Activated CD4-positive, alpha-beta T cell treated with anti-CD3 and anti-CD28 coated beads for 36 hours (primary cell): Measurements from ENCODE around the gene PDIA2. TPM values are rescaled to one million over a fixed set of nuclear protein-coding genes. Genes with fewer than 3 reads are reported as not detected.

ENCODE experiments used
- ATAC-seq: fragments of 200-7000 bp; cut with Tn5 transposase; one replicate; pipeline ENCODE4 v1.10.0; 2021; ENCODE audit warnings: mild to moderate bottlenecking, moderate library complexity
- CTCF ChIA-PET: fragments of 350-600 bp; sonication (Branson Sonifier 250); formaldehyde crosslinking; loops from one replicate; lab custom pipeline; 2021; ENCODE audit warnings: antibody characterized with exemption; lab: Charles Lee
- POLR2A ChIA-PET: fragments of 350-600 bp; sonication (Branson Sonifier 250); formaldehyde crosslinking; loops from one replicate; lab custom pipeline; 2021; ENCODE audit warnings: antibody characterized with exemption, inconsistent platforms; lab: Charles Lee
- DNase-seq: peaks from one replicate; pipeline ENCODE4 v3.0.0-alpha.2; 2020
- H3K27ac Mint-ChIP-seq: one replicate; pipeline ENCODE4 v1.8.0; 2021; ENCODE audit warnings: mixed read lengths
- H3K27me3 Mint-ChIP-seq: one replicate; pipeline ENCODE4 v1.8.0; 2021; ENCODE audit warnings: mixed read lengths
- H3K36me3 Mint-ChIP-seq: one replicate; pipeline ENCODE4 v1.8.0; 2021; ENCODE audit warnings: low read depth, mixed read lengths
- H3K4me1 Mint-ChIP-seq: one replicate; pipeline ENCODE4 v1.8.0; 2021; ENCODE audit warnings: mixed read lengths
- H3K4me3 Mint-ChIP-seq: one replicate; pipeline ENCODE4 v1.8.0; 2021; ENCODE audit warnings: mild to moderate bottlenecking, moderate library complexity, mixed read lengths
- H3K9me3 Mint-ChIP-seq: one replicate; pipeline ENCODE4 v1.8.0; 2021; ENCODE audit warnings: low read depth, mixed read lengths
- intact Hi-C, 2 experiments: fragments of 100-400 bp; cut with DNase I in 1 of 2; cut with micrococcal nuclease in 1 of 2; formaldehyde crosslinking; loops; one replicate each; pipeline versions ENCODE4 v1.14.2 to v1.15.1; 2022 to 2024; cut with DNase I, micrococcal nuclease
- total RNA-seq, 2 experiments: library from RNA; stranded (reverse); gene quantifications; one replicate each; pipeline ENCODE4 v1.2.3, GENCODE V29; 2021

The PDIA2 gene
- total RNA-seq, 2 experiments from 2014 or later: not detected

DNA sequence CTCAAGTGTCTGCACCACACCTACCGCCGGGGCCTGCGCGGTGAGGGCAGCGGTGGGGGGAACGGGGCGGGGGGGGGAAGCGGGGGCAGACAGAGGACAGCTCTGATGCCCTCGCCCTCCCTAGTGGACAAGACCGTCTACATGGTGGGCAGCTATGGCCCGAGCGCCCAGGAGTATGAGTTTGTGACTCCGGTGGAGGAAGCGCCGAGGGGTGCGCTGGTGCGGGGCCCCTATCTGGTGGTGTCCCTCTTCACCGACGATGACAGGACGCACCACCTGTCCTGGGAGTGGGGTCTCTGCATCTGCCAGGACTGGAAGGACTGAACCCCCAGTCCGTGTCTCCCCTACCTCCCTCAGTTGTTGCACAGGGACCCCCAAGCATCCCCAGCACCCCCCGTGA, 473 bp upstream of the PDIA2 start:
- ATAC-seq (no peak), DNase-seq (no peak)
- peaks cover 14% of the 10 kb centered on the region for H3K27me3 Mint-ChIP-seq
- H3K27ac Mint-ChIP-seq: no peak overlapping the region
- H3K4me3 Mint-ChIP-seq: no peak overlapping the region
- peaks cover 3% of the 10 kb centered on the region for H3K4me1 Mint-ChIP-seq
- ChIA-PET POLR2A (interaction anchor here (0.6 kb wide), 1 partner anchor 313 kb away, joined by 3 read pairs; no protein-coding TSS in a partner anchor), CTCF (no interaction called here)
- peaks cover 9% of the 10 kb centered on the region for H3K36me3 Mint-ChIP-seq
- H3K9me3 Mint-ChIP-seq: no peaks in the 10 kb centered on the region
- intact Hi-C loops: no loop called here

GRCh38 chr16:284204-285120, 1.5 kb downstream of the PDIA2 start:
- Mint-ChIP-seq H3K9me3 (no peaks in the 10 kb centered on the region), H3K27me3 (peaks cover 9% of the 10 kb centered on the region), H3K36me3 (peaks cover 12% of the 10 kb centered on the region), H3K4me1 (no peaks in the 10 kb centered on the region), H3K27ac (no peak overlapping the region), H3K4me3 (no peak overlapping the region)
- intact Hi-C loops: no loop called here
- POLR2A ChIA-PET: no interaction called here
- CTCF ChIA-PET: no interaction called here
- no peak for DNase-seq
- ATAC-seq: no peak

DNA sequence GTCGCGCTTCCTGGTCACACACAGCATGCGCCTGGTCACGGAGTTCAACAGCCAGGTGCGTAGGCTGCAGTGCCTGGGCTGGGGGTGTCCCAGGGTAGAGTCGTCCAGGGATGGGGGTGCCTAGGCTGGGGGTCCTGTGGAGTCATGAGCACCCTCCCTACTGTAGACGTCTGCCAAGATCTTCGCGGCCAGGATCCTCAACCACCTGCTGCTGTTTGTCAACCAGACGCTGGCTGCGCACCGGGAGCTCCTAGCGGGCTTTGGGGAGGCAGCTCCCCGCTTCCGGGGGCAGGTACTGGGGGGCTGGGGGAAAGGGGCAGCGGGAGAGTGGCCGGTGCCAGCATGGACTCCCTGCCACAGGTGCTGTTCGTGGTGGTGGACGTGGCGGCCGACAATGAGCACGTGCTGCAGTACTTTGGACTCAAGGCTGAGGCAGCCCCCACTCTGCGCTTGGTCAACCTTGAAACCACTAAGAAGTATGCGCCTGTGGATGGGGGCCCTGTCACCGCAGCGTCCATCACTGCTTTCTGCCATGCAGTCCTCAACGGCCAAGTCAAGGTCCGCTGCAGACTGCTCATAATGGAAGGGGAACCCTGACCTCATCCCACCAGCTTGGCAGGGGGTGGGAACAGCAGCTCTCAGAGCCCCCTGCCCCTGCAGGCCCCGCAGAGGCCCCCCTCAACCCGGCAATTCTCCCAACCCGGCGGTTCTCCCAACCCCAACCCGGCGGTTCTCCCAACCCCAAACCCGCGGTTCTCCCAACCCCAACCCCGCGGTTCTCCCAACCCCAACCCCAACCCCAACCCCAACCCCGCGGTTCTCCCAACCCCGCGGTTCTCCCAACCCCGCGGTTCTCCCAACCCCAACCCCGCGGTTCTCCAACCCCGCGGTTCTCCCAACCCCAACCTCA, 2.4 kb downstream of the PDIA2 start:
- Mint-ChIP-seq H3K36me3 (peaks cover 16% of the 10 kb centered on the region), H3K27me3 (peaks cover 7% of the 10 kb centered on the region), H3K9me3 (no peaks in the 10 kb centered on the region), H3K4me3 (no peak overlapping the region), H3K27ac (no peak overlapping the region), H3K4me1 (no peaks in the 10 kb centered on the region)
- POLR2A ChIA-PET: no interaction called here
- CTCF ChIA-PET: no interaction called here
- DNase-seq (no peak), ATAC-seq (no peak)
- intact Hi-C loops: no loop called here

DNA sequence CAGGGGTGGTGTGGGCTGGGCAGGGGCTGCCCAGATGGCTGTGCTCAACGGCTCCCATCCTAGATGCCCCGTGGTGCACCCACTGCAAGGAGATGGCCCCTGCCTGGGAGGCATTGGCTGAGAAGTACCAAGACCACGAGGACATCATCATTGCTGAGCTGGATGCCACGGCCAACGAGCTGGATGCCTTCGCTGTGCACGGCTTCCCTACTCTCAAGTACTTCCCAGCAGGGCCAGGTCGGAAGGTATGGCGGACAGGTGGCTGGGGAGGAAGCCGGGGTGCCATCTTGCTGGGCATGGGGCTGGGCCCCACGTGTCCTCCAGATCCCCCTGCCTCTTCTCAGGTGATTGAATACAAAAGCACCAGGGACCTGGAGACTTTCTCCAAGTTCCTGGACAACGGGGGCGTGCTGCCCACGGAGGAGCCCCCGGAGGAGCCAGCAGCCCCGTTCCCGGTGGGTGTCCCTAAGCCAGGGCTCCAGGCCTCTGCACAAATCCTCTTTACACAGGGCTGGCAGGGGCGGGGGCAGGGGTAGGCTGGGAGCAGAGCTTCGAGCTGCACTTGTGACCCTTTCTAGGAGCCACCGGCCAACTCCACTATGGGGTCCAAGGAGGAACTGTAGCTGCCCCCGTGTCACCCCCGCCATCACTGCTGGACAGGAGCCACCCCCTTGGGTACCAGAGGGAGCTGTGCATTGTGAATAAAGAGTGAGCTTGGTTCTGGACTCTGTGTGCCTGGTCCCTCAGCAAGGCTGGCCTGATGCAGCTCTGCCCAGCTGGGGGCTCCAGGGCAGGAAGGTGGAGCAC, 3.7 kb downstream of the PDIA2 start:
- no peak overlapping the region for H3K27ac Mint-ChIP-seq
- ATAC-seq (no peak), DNase-seq (no peak)
- POLR2A ChIA-PET: no interaction called here
- no peaks in the 10 kb centered on the region for H3K4me1 Mint-ChIP-seq
- no peak overlapping the region for H3K4me3 Mint-ChIP-seq
- intact Hi-C loops: no loop called here
- CTCF ChIA-PET: no interaction called here
- peaks cover 21% of the 10 kb centered on the region for H3K36me3 Mint-ChIP-seq
- H3K9me3 Mint-ChIP-seq: no peaks in the 10 kb centered on the region
- peaks cover 3% of the 10 kb centered on the region for H3K27me3 Mint-ChIP-seq

DNA sequence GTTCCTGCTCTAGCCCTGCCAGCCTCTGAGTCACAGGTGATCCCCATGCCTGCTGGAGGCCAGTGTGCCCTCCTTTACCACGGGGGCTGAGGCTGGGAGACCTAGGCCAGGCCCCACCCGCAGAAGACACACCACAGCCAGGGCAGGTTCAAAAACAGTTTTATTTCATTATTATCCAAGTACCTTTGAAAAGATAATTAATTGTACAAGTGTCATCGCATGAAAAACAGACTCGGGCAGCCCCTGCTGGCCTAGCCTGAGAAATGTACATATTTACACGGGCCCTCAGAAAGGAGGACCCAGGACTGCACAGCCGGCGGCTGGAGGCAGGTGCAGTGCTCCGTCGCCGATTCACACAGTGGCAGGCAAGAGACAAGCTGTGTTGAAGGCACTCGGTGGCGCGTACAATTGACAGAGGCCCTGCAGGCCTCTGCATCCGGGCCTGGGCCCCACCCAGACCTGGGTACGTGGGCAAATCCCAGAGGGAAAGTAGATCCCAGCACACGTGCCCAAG, 4.4 kb downstream of the PDIA2 start:
- H3K9me3 Mint-ChIP-seq: no peaks in the 10 kb centered on the region
- H3K4me3 Mint-ChIP-seq: no peak overlapping the region
- no peak overlapping the region for H3K27ac Mint-ChIP-seq
- ATAC-seq (no peak), DNase-seq (no peak)
- ChIA-PET CTCF (no interaction called here), POLR2A (no interaction called here)
- intact Hi-C loops: no loop called here
- peaks cover 23% of the 10 kb centered on the region for H3K36me3 Mint-ChIP-seq
- H3K27me3 Mint-ChIP-seq: no peaks in the 10 kb centered on the region
- H3K4me1 Mint-ChIP-seq: no peaks in the 10 kb centered on the region

DNA sequence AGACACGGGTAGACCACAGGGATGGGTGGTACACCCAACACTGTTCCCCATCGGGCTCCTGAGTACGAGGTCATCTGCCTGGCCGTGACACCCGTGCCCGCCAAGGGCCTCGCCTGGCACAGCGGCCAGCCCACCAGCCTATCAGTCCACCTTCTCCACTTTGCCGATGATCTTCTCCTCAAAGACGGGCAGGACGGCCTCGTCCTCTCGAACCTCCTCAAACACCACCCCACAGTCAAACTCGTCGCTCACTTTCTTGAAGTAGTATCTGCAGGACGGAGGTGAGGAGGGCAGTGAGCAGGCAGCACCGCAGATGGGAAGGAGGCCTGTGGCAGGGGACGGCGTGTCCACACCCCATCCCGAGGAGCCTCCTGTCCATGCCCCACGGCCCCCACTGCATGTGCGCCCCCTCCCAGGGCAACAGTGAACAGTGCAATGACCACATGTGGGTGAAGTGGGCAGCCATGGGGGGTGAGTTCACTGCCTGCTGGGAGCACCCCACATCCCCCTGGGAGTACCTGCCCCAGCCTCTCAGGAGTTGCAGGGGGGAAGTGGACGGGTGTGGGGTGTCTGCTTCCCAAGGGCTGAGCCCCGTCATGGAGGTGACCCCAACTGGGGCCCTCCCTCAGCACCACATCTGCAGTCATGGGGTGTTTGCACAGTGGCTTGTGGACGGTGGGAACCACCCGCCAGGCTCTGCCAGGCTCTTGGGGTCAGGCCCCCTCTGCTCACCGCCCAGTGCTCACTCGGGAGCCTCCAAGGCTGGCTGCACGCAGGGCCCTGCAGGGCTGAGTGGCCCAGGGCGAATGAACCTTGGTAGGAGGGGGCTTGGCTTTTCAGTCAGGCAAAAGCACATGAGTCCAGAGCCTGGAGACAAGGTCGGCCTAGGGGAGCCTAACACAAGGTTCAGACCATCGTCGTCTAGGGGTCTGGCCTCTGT, 5.3 kb downstream of the PDIA2 start:
- intact Hi-C loops: no loop called here
- POLR2A ChIA-PET: no interaction called here

GRCh38 chr16:289395-289997, 6.5 kb downstream of the PDIA2 start:
- Mint-ChIP-seq H3K27me3 (no peaks in the 10 kb centered on the region), H3K36me3 (peaks cover 30% of the 10 kb centered on the region), H3K4me1 (no peaks in the 10 kb centered on the region), H3K27ac (no peak overlapping the region), H3K4me3 (no peak overlapping the region), H3K9me3 (no peaks in the 10 kb centered on the region)
- no peak for DNase-seq
- no peak for ATAC-seq
- intact Hi-C loops: no loop called here
- CTCF ChIA-PET: no interaction called here
- POLR2A ChIA-PET: no interaction called here

More for the DNA sequence above, 5.3 kb downstream of the PDIA2 start:
- DNase-seq: no peak
- Mint-ChIP-seq H3K27me3 (no peaks in the 10 kb centered on the region), H3K4me1 (no peaks in the 10 kb centered on the region), H3K36me3 (peaks cover 27% of the 10 kb centered on the region), H3K4me3 (no peak overlapping the region), H3K27ac (no peak overlapping the region), H3K9me3 (no peaks in the 10 kb centered on the region)
- ATAC-seq: no peak
- CTCF ChIA-PET: no interaction called here

DNA sequence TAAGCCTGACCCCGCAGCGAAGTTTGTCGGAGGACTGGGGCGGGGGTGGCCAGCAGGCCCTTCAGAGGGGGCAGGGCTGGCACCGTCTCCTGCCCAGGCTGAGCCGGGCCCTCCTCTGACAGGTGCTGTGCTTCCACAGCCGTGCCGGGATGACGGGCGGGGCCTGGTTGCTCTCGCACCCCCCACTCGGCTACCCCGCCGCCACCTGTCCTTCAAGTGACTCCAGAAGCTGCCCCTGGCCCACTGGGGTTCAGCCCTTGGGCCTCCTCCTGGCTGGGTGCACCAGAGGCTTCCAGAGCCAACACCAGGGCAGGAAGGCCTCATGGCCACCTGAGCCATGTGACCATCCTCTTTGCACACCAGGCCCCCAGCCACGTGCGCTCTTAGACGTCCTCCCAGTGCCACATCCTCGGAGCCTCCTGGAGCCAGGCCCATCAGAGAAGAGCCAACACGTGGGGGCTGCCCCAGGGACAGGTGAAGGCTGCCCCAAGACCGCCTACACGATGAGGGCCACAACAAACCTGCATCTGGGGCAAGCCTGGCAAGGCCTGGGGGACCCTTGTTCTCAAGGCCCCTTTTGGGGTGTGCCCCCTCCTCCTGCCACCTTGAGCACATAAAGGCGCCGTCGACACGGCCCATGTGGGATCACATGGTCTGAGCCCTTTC, 7.2 kb downstream of the PDIA2 start:
- ChIA-PET POLR2A (no interaction called here), CTCF (no interaction called here)
- H3K27me3 Mint-ChIP-seq: no peaks in the 10 kb centered on the region
- no peak overlapping the region for H3K4me3 Mint-ChIP-seq
- no peak overlapping the region for H3K27ac Mint-ChIP-seq
- no peaks in the 10 kb centered on the region for H3K9me3 Mint-ChIP-seq
- H3K36me3 Mint-ChIP-seq: peaks cover 30% of the 10 kb centered on the region
- DNase-seq: no peak
- intact Hi-C loops: no loop called here
- H3K4me1 Mint-ChIP-seq: no peaks in the 10 kb centered on the region
- ATAC-seq: no peak

GRCh38 chr16:290681-291405, 7.9 kb downstream of the PDIA2 start:
- ChIA-PET POLR2A (no interaction called here), CTCF (no interaction called here)
- DNase-seq (no peak), ATAC-seq (no peak)
- H3K27me3 Mint-ChIP-seq: no peaks in the 10 kb centered on the region
- H3K4me1 Mint-ChIP-seq: no peaks in the 10 kb centered on the region
- intact Hi-C loops: no loop called here
- no peak overlapping the region for H3K27ac Mint-ChIP-seq
- H3K4me3 Mint-ChIP-seq: no peak overlapping the region
- no peaks in the 10 kb centered on the region for H3K9me3 Mint-ChIP-seq
- H3K36me3 Mint-ChIP-seq: peaks cover 30% of the 10 kb centered on the region
